Raji (cell line): ENCODE results near the gene PSMB7.

Experiments
- POLR2A ChIP-seq: IDR thresholded peaks from 2 replicates; pipeline ENCODE4 v1.6.1; 2011; ENCODE audit warnings: low read depth, low read length, control low read depth; ENCODE audit not compliant: insufficient read depth

The PSMB7 gene

GRCh38 chr9:124426361-124426760 is 11.1 kb upstream of the PSMB7 start:
- TF ChIP-seq POLR2A, result no peak

- TF ChIP-seq POLR2A, result no peak
Measured at GRCh38 chr9:124423591-124423990, 8.3 kb upstream of the PSMB7 start.

- no peak for TF ChIP-seq POLR2A
Measured at GRCh38 chr9:124423155-124423554, 7.9 kb upstream of the PSMB7 start.

GRCh38 chr9:124420991-124421543 is 5.8 kb upstream of the PSMB7 start:
- no peak for TF ChIP-seq POLR2A

- no peak for TF ChIP-seq POLR2A
Measured at GRCh38 chr9:124419832-124420489, 4.7 kb upstream of the PSMB7 start.

- TF ChIP-seq POLR2A, result no peak
Measured at GRCh38 chr9:124415852-124416484, 726 bp upstream of the PSMB7 start.

GRCh38 chr9:124414612-124415011 is 630 bp downstream of the PSMB7 start:
- no peak for TF ChIP-seq POLR2A

- TF ChIP-seq POLR2A, result no peak
Measured at GRCh38 chr9:124412228-124412575, 3.0 kb downstream of the PSMB7 start.

- TF ChIP-seq POLR2A, result no peak
Measured at GRCh38 chr9:124411514-124412227, 3.6 kb downstream of the PSMB7 start.

- TF ChIP-seq POLR2A, result no peak
Measured at GRCh38 chr9:124410321-124410913, 4.8 kb downstream of the PSMB7 start.

- TF ChIP-seq POLR2A, result no peak
Measured at GRCh38 chr9:124409410-124409809, 5.8 kb downstream of the PSMB7 start.

GRCh38 chr9:124403246-124403645 is 12.0 kb downstream of the PSMB7 start:
- TF ChIP-seq POLR2A, result no peak

GRCh38 chr9:124399968-124400940 is 15.0 kb downstream of the PSMB7 start:
- no peak for TF ChIP-seq POLR2A

- TF ChIP-seq POLR2A, result no peak
Measured at GRCh38 chr9:124399323-124399967, 15.8 kb downstream of the PSMB7 start.
